NCI-H1105 treated with DMSO at 0.1 percent for 48 hours (cell line): ENCODE data around the gene NTSR1.

Source experiments
- DNase-seq: peaks from one replicate; lab custom pipeline; 2025; lab: John Stamatoyannopoulos, UW

The NTSR1 gene

DNA sequence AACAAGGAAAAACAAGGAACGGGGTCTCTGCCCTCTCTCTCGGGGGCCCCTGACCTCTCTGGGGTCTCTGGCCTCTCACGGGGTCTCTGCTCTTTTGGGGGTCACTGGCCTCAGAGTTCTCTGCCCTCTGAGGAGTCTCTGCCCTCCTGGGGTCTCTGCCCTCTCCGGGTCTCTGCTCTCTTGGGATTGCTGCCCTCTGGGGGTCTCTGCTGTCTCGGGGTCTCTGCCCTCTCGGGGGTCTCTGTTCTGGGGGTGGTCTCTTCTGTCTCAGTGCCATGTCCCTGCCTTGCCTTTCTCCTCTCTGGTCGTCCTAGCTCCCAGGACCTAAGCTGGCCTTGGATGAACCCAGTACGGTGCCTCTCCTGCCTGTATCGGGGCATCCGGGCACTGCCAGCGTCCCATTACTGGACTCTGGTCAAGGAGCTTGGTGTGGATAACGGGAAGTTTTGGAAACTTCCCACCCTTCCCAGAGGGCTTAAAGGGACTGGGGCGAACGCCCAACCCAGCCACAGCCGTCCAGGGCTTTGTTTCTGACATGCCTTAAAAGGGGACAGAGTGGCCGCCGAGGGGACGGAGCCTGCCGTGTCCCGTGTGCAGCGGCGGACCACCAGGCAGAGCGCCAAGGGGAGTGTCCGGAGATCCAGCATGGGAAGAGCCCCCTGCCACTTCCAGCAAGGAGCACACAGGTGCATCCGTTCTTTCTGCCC lies 62.9 kb downstream of the NTSR1 start:
- DNase-seq = no peak

GRCh38 chr20:62772103-62772611 lies 63.5 kb downstream of the NTSR1 start:
- DNase-seq = no peak

DNA sequence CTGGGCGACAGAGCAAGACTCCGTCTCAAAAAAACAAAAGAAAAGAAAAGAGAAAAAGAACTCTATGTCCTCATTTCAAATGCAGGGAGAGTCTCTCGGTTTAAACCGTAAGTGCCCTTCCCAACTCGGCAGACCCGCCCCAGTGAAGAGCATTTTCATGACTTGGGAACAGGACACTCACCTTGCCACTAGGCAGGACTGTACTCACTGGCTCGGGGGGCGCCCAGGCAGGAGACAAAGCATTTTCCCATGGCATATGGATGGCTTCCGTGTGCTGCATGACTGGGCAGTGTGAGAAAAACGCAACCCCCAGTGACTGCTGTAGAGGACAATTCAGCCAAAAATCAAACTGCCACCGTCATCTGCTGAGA lies 64.0 kb downstream of the NTSR1 start:
- DNase-seq = no peak

DNA sequence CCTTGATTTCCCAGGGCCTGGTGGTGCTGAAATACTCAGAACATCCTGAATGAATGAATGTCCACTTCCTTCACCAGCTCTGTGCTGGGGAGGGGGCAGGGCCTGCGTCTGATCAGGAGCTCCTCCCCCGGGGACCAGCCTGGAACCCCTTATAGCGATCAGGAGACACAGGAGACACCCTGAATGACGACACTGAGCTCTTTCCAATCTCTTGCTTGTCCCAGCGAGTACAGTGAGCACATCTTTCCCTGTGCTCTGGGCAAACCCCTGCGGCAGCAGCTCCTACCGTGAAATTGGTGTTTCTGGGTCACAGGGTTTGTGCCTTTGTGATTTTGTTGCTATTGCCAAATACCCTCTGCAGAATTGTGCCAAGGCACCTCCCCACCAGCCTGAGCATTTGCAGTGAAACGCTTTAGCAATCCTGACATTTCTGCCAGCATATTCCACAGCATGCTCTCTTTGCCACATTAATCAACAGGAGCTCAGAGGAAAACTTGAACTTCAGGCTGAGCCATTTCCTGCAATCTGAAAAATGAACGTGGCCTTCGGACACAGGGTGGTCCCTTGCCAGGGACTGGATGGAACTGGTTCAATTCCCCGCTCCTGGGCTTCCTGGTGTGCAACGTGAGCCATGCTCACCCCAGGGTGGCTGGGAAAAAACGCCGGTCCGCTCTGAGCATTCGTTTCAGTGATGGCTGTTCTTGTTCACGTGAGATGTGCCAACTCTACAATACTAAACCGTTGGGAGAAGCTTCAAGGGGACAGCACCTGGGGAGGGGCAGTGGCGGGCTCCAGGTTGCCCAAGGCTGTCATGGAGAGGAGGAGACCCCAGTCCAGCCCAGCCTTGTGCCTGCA lies 64.6 kb downstream of the NTSR1 start:
- no peak for DNase-seq

DNA sequence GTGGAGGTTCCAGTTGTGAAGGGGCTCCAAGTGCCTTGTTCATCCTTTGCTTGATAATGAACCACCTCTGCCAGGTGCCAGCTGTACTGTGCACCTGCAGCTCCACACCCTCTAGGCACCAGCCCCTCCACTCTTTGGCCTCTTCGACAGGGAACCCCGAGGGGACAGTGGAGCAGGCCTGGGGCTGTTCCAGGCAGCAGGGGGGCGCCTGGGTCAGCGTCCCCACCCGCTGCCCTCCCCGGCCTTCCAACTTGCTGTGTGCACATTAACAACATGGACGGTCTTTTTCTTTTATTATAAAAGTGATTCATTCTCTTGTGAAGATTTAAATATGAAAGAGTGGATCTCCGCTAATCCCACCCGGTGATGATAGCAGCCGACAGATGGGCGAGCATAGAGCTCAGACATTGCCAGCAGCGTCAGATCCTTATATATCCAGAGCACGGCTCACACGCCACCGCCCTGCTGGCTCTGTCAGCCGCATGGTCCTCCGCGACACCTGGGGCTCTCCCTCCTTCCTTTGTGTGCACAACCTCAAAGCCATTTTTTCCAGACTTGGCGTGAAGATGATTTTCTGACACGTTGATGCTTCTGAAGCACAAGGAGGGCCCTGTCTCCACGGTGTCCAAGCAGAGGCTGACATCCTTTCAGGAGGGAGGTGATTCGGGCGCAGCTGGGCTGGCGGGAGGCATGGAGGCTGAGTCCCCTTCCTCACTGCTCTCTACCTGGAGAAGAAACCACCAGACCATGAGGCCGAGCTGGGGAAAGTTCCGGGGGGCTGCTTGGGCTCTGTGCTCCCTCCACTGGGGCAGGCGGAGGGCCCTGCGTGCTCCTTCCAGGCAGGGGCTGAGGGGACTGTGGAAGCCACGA lies 65.4 kb downstream of the NTSR1 start:
- DNase-seq = peak; percentile 4

DNA sequence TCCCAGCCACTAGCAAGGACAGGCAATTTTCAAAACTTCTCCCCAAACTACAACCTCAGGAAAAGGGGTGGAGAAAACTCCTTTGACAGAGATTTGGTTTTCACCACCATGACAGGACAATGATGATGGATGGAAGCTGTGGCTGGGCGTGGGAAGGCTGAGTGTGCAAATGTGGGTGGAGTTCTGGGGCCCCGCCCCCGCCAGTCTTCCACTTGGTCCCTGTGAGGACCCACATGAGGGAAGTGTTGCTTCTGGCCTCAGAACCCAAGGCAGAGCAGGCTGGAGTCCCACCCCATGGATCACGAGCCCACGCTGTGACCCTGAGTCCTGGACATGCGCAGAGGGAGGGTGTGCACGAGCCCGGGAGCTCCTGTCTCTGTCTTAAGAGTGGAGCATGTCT lies 66.1 kb downstream of the NTSR1 start:
- no peak for DNase-seq

DNA sequence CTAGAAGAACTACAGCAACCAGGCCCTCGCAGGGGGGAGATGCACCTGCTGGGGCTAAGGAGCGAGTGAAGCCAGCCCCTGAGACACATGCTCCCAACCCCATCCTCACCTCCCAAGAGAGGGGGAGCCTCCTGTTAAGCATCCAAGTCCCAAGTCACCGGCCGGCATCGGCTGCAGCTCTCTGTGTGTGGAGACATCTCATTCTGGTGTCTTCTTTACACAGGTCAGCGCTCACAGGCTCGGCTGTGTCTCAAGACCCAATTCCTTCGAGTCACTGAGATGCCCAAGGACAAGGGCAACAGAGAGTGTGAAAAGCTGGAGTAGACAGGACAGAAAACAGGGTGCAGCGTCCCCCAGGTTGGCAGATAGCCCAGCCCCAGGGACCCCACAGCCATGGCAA lies 66.6 kb downstream of the NTSR1 start:
- no peak for DNase-seq

DNA sequence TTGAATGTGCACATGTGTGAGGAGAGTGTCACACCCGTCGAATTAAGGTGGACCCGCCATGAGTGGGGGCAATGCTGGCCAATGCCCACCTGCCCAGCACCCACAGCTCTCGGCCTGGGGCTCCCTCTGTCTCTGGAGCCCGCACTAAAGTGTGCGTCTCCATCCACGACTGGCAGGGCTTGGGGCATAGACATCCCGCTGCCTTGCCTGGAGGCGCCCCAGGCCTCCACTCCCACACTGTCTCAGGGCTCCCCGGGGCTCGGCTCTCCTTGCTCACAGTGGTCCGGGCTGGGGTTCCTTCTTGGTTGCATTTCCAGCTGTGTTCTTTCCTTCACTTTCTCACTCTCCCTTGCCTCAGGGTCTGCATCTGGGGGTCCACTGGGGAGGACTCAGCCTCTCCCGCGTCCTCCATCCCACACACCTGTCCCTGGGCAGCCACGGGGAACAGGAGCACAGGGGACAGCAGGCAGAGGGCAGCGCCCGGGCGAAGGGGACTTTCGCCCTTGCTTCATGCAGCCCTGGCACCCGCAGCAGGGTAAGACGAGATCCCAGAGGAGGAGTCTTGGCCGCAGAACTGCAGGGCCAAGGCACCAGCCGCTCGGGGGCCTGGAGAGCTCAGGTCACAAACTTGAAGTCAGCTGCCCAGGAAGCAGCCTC lies 67.5 kb downstream of the NTSR1 start:
- DNase-seq = no peak

DNA sequence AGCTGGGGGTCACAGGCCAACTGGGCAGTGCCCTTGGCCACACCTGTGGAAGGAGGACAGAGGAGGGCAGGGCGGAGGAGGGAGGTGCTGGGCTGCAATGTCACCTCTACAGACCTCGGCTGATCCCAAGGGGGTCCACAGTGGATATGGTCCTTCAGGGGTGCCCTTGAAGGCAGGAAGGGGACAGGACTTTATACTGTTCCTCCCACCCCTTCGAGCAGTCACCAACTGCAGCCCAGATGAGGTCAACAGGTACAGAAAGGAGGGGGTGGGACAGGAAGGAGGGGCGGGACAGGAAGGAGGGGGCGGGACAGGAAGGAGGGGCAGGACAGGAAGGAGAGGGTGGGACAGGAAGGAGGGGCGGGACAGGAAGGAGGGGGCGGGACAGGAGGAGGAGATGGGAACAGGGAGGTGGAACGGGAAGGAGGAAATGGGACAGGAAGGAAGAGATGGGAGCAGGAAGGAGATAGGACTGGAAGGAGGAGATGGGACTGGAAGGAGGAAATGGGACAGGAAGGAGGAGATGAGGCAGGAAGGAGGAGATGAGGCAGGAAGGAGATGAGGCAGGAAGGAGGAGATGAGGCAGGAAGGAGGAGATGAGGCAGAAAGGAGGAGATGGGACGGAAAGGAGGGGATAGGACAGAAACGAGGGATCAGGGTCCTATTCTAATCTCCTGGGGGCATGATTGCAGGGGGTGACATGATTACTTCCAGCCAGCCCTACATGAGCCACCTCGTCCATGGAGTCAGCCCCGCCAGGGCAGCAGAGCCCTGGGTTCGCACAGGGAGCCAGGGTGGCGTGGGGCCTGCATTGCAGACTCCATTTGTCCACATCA lies 68.3 kb downstream of the NTSR1 start:
- DNase-seq = no peak

DNA sequence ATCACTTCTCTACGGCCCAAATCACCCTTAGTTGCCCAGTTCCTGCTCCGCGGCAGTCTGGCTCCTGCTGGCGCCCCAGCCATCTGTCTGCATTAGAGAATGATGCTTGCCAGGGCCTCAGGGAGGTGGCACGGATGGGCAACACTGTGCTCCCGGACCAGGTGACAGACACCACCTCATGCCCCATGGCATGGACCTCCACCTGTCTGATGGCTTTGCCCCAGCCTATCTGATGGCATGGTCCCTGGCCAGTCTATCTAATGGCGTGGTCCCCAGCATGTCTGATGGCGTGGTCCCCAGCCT lies 68.8 kb downstream of the NTSR1 start:
- DNase-seq = no peak

DNA sequence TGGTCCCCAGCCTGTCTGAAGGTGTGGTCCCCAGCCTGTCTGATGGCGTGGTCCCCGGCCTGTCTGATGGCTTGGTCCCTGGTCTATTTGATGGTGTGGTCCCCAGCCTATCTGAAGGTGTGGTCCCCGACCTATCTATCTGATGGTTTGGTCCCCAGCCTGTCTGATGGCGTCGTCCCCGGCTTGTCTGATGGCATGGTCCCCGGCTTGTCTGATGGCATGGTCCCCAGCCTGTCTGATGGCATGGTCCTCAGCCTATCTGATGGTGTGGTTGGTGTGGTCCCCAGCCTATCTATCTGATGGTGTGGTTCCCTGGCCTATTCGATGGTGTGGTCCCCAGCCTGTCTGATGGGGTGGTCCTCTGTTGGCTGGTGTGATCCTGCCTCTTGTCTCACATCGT lies 69.4 kb downstream of the NTSR1 start:
- DNase-seq = no peak

GRCh38 chr20:62778601-62779416 lies 70.2 kb downstream of the NTSR1 start:
- no peak for DNase-seq

DNA sequence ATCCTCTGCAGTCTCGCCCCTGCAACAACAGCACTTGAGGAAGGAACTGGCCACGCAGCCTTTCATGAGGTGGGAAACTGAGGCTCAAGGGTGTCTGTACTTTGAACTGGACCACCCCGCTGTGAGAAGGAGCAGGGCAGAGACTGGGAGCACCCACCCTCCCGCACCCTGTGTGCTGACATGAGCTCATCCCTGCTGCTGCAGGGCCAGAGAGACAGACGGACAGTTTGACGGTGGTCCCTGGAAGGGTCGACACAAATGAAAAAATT lies 70.7 kb downstream of the NTSR1 start:
- no peak for DNase-seq

- peak; percentile 39 for DNase-seq
These were observed 71.6 kb downstream of the NTSR1 start for GRCh38 chr20:62780204-62780603.

- DNase-seq = no peak
These were observed 72.1 kb downstream of the NTSR1 start for GRCh38 chr20:62780696-62781095.

DNA sequence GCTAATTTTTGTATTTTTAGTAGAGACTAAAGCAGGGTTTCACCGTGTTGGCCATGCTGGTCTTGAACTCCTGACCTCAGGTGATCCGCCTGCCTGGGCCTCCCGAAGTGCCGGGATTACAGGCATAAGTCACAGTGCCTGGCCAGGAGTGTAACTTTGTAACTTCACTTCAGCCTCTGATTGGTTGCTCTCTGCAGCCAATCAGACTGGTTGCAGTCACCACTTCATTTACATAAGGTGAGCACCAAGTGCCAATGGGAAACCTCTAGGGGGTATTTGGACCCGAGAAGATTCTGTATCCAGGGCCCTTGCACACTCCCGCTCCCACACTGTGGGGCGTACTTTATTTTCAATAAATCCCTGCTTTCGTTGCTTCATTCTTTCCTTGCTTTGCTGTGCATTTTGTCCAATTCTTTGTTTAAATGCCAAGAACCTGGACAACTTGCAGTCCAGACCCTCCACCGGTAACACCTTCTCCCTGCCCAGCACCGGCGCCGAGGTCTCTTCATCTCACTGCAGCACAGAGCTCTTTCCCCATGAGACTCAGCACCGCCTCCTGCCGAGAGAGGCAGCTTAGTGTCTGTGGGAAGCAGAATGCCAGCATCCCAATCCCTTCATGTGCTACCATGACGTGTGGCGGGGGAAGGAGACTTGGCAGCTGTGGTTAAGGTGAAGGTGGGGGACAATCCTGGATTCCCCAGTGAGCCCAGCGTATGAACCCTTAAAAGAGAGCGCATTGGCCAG lies 73.7 kb downstream of the NTSR1 start:
- DNase-seq = no peak

DNA sequence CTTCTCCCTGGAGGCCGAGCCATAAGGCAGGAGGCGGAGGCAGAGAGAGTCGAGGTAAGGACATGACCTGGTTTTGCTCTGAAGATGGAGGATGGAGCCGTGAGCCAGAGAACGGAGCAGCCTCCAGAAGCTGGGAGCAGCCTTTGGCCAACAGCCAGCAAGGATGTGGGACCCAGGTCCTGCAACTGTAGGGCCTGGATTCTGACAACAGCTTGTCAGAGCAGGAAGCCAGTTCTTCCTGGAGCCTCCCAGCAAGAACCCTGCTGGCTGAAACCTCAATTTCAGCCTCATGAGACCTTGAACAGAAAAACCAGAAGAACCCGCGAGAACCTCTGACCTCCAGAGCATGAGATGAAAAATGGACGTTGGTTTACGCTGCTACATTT lies 74.2 kb downstream of the NTSR1 start:
- DNase-seq = no peak

- no peak for DNase-seq
These were observed 75.9 kb downstream of the NTSR1 start for GRCh38 chr20:62784497-62784896.

- DNase-seq = no peak
These were observed 76.8 kb downstream of the NTSR1 start for GRCh38 chr20:62785393-62785792.

- no peak for DNase-seq
These were observed 77.5 kb downstream of the NTSR1 start for GRCh38 chr20:62786157-62786556.
